HCT116 (cell line): Measurements from ENCODE around the gene CHSY3.

Experiments
- CBX3 ChIP-seq: IDR thresholded peaks from 2 replicates; pipeline ENCODE4 v1.6.1; 2012; ENCODE audit warnings: low read depth
- CEBPB ChIP-seq: IDR thresholded peaks from 2 replicates; pipeline ENCODE4 v1.6.1; 2012; ENCODE audit warnings: low read depth
- EGR1 ChIP-seq: IDR thresholded peaks from 2 replicates; pipeline ENCODE4 v1.6.1; 2012; ENCODE audit warnings: low read depth
- ELF1 ChIP-seq: IDR thresholded peaks from 2 replicates; pipeline ENCODE4 v1.6.1; 2012; ENCODE audit warnings: low read depth, borderline replicate concordance
- EZH2 ChIP-seq: fragments of 200-600 bp; sonication (generic); IDR thresholded peaks from 2 replicates; pipeline ENCODE4 v1.6.1; 2017; ENCODE audit warnings: antibody characterized with exemption, mixed run types
- EZH2phosphoT487 ChIP-seq: fragments of 200-600 bp; IDR thresholded peaks from 2 replicates; pipeline ENCODE4 v1.6.1; 2018; ENCODE audit warnings: antibody characterized with exemption, borderline replicate concordance
- POLR2A ChIP-seq: IDR thresholded peaks from 2 replicates; pipeline ENCODE4 v1.7.0; 2011; ENCODE audit warnings: borderline replicate concordance; ENCODE audit not compliant: insufficient read depth, insufficient read length; ENCODE audit errors: extremely low read depth
- POLR2AphosphoS5 ChIP-seq: IDR thresholded peaks from 2 replicates; pipeline ENCODE4 v1.6.1; 2011; ENCODE audit warnings: mild to moderate bottlenecking, low read depth, low read length, moderate library complexity
- RAD21 ChIP-seq: IDR thresholded peaks from 2 replicates; pipeline ENCODE4 v1.6.1; 2012; ENCODE audit warnings: low read depth, mild to moderate bottlenecking
- SIN3A ChIP-seq: IDR thresholded peaks from 2 replicates; pipeline ENCODE4 v1.6.1; 2012; ENCODE audit warnings: low read depth
- ZFX ChIP-seq: fragments of 450-650 bp; IDR thresholded peaks from 2 replicates; pipeline ENCODE4 v1.6.1; 2017
- TF ChIP-seq, protein P1 (sequence below): IDR thresholded peaks from 2 replicates; pipeline ENCODE4 v1.6.1; 2012; ENCODE audit warnings: low read depth
- TF ChIP-seq, protein P2 (sequence below), 3 experiments: fragments of 200-600 bp in 1 of 3; sonication (generic) in 1 of 3; IDR thresholded peaks in 2 of 3; conservative IDR thresholded peaks in 1 of 3; 2 replicates each; pipeline ENCODE4 v1.5.1; 2012 to 2017; ENCODE audit warnings: low read depth in 2 of 3, low read length in 2 of 3, antibody characterized with exemption in 1 of 3, borderline replicate concordance in 1 of 3, control low read depth in 1 of 3, mild to moderate bottlenecking in 1 of 3, mixed read lengths in 1 of 3, mixed run types in 1 of 3, moderate library complexity in 1 of 3; ENCODE audit not compliant: insufficient read depth in 1 of 3
- TF ChIP-seq, protein P3 (sequence below): IDR thresholded peaks from 2 replicates; pipeline ENCODE4 v1.6.1; 2012

DNA sequence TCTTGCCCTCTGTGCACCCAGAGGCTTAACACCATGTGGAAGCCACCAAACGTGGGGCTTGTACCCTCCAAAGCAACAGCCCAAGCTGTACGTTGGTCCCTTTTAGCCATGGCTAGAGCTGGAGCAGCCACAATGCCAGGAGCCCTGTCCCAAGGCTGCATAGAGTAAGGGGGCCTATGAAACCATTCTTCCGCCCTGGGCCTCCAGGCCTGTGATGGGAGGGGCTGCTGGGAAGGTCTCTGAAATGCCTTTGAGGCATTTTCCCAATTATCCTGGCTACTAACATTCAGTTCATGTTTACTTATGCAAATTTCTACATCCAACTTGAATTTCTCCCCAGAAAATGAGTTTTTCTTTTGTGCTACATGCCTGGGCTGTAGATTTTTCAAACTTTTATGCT is 33.8 kb downstream of the CHSY3 start:
- TF ChIP-seq EGR1 (no peak), ELF1 (no peak), EZH2phosphoT487 (no peak), RAD21 (no peak), CBX3 (no peak), POLR2AphosphoS5 (no peak), POLR2A (no peak), EZH2 (no peak), CEBPB (no peak), ZFX (no peak), SIN3A (no peak)
- TF ChIP-seq, protein P1, sequence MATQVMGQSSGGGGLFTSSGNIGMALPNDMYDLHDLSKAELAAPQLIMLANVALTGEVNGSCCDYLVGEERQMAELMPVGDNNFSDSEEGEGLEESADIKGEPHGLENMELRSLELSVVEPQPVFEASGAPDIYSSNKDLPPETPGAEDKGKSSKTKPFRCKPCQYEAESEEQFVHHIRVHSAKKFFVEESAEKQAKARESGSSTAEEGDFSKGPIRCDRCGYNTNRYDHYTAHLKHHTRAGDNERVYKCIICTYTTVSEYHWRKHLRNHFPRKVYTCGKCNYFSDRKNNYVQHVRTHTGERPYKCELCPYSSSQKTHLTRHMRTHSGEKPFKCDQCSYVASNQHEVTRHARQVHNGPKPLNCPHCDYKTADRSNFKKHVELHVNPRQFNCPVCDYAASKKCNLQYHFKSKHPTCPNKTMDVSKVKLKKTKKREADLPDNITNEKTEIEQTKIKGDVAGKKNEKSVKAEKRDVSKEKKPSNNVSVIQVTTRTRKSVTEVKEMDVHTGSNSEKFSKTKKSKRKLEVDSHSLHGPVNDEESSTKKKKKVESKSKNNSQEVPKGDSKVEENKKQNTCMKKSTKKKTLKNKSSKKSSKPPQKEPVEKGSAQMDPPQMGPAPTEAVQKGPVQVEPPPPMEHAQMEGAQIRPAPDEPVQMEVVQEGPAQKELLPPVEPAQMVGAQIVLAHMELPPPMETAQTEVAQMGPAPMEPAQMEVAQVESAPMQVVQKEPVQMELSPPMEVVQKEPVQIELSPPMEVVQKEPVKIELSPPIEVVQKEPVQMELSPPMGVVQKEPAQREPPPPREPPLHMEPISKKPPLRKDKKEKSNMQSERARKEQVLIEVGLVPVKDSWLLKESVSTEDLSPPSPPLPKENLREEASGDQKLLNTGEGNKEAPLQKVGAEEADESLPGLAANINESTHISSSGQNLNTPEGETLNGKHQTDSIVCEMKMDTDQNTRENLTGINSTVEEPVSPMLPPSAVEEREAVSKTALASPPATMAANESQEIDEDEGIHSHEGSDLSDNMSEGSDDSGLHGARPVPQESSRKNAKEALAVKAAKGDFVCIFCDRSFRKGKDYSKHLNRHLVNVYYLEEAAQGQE, result no peak
- TF ChIP-seq, protein P2, sequence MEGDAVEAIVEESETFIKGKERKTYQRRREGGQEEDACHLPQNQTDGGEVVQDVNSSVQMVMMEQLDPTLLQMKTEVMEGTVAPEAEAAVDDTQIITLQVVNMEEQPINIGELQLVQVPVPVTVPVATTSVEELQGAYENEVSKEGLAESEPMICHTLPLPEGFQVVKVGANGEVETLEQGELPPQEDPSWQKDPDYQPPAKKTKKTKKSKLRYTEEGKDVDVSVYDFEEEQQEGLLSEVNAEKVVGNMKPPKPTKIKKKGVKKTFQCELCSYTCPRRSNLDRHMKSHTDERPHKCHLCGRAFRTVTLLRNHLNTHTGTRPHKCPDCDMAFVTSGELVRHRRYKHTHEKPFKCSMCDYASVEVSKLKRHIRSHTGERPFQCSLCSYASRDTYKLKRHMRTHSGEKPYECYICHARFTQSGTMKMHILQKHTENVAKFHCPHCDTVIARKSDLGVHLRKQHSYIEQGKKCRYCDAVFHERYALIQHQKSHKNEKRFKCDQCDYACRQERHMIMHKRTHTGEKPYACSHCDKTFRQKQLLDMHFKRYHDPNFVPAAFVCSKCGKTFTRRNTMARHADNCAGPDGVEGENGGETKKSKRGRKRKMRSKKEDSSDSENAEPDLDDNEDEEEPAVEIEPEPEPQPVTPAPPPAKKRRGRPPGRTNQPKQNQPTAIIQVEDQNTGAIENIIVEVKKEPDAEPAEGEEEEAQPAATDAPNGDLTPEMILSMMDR (IDR thresholded peaks at IDR 0.05 in 2 of 3, conservative IDR thresholded peaks at IDR 0.05 in 1 of 3; ENCODE audit: borderline replicate concordance in 1 of 3, insufficient read depth in 1 of 3, low read depth in 2 of 3, low read length in 2 of 3), result no peak
- TF ChIP-seq, protein P3, sequence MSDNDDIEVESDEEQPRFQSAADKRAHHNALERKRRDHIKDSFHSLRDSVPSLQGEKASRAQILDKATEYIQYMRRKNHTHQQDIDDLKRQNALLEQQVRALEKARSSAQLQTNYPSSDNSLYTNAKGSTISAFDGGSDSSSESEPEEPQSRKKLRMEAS, result no peak
